Naive thymus-derived CD4-positive, alpha-beta T cell (primary cell): ENCODE results near the gene WDR33. TPM values are rescaled to one million over a fixed set of nuclear protein-coding genes. Genes with fewer than 3 reads are reported as not detected.
"Not testable (repeated sequence)": the region's sequence is repeated elsewhere in the genome, so short reads cannot be mapped to it uniquely, and the experiment has no call there.

Experiments used
- ATAC-seq: fragments of 150-1000 bp; cut with Tn5 transposase; 2 replicates; pipeline ENCODE4 v1.10.0; 2021; ENCODE audit warnings: mild to moderate bottlenecking, moderate library complexity
- CTCF ChIA-PET: fragments of 350-600 bp; sonication (Branson Sonifier 250); formaldehyde crosslinking; loops from one replicate; lab custom pipeline; 2021; ENCODE audit warnings: antibody characterized with exemption; lab: Charles Lee
- POLR2A ChIA-PET: fragments of 350-600 bp; sonication (Branson Sonifier 250); formaldehyde crosslinking; loops from one replicate; lab custom pipeline; 2021; ENCODE audit warnings: antibody characterized with exemption, inconsistent platforms; lab: Charles Lee
- DNase-seq, 9 donors: peaks; one replicate each; pipeline versions ENCODE4 v3.0.0 to v3.0.0-alpha.2; 2020 to 2022; ENCODE audit warnings: mixed read lengths in 1 of 9
- H3K27ac ChIP-seq: one replicate; pipeline ENCODE4 v1.7.0; 2013; ENCODE audit warnings: mild to moderate bottlenecking, low read depth, low read length, moderate library complexity
- H3K27me3 ChIP-seq, 2 donors: one replicate each; pipeline ENCODE4 v1.7.0; 2013; ENCODE audit warnings: low read length in 2 of 2, mild to moderate bottlenecking in 2 of 2, moderate library complexity in 2 of 2; ENCODE audit not compliant: control insufficient read depth in 2 of 2, insufficient read depth in 2 of 2
- H3K36me3 ChIP-seq, 3 experiments: 1 replicate in 2 of 3; 2 replicates in 1 of 3; pipeline ENCODE4 v1.7.0; 2013; ENCODE audit warnings: low read length in 3 of 3, mild to moderate bottlenecking in 3 of 3, moderate library complexity in 1 of 3; ENCODE audit not compliant: insufficient read depth in 3 of 3, control insufficient read depth in 2 of 3
- H3K4me1 ChIP-seq, 2 donors: one replicate each; pipeline ENCODE4 v1.7.0; 2013; ENCODE audit warnings: low read length in 2 of 2, mild to moderate bottlenecking in 2 of 2, moderate library complexity in 1 of 2; ENCODE audit not compliant: control insufficient read depth in 2 of 2, insufficient read depth in 2 of 2
- H3K4me3 ChIP-seq: 2 replicates; pipeline ENCODE4 v1.7.0; 2013; ENCODE audit warnings: mild to moderate bottlenecking, low read length
- H3K9me3 ChIP-seq, 3 experiments: 1 replicate in 2 of 3; 2 replicates in 1 of 3; pipeline ENCODE4 v1.7.0; 2013; ENCODE audit warnings: low read length in 3 of 3; ENCODE audit not compliant: control insufficient read depth in 2 of 3
- H3K27ac Mint-ChIP-seq, 9 donors: one replicate each; pipeline ENCODE4 v1.8.0; 2020 to 2022; ENCODE audit warnings: mixed read lengths in 9 of 9, mild to moderate bottlenecking in 8 of 9, moderate library complexity in 5 of 9, inconsistent platforms in 2 of 9
- H3K27me3 Mint-ChIP-seq, 5 donors: one replicate each; pipeline ENCODE4 v1.8.0; 2021 to 2022; ENCODE audit warnings: mixed read lengths in 5 of 5, mild to moderate bottlenecking in 1 of 5
- H3K36me3 Mint-ChIP-seq, 5 donors: one replicate each; pipeline ENCODE4 v1.8.0; 2020 to 2022; ENCODE audit warnings: mixed read lengths in 5 of 5, mild to moderate bottlenecking in 3 of 5, inconsistent platforms in 1 of 5
- H3K4me1 Mint-ChIP-seq, 7 donors: one replicate each; pipeline ENCODE4 v1.8.0; 2020 to 2022; ENCODE audit warnings: mixed read lengths in 7 of 7, mild to moderate bottlenecking in 3 of 7, inconsistent platforms in 1 of 7
- H3K4me3 Mint-ChIP-seq, 10 donors: one replicate each; pipeline ENCODE4 v1.8.0; 2020 to 2022; ENCODE audit warnings: mild to moderate bottlenecking in 10 of 10, mixed read lengths in 10 of 10, moderate library complexity in 6 of 10, inconsistent platforms in 2 of 10
- H3K9me3 Mint-ChIP-seq, 11 donors: one replicate each; pipeline ENCODE4 v1.8.0; 2020 to 2022; ENCODE audit warnings: mixed read lengths in 11 of 11, mild to moderate bottlenecking in 4 of 11, inconsistent platforms in 1 of 11, moderate library complexity in 1 of 11
- intact Hi-C, 2 donors: fragments of 100-400 bp; cut with micrococcal nuclease; formaldehyde crosslinking; loops; one replicate each; pipeline ENCODE4 v1.15.1; 2023
- polyA plus RNA-seq, 2 donors: library from polyadenylated mRNA; unstranded; fragments of 300-500 nt; fragmentation: Illumina TruSeq; gene quantifications; one replicate each; pipeline ENCODE4 v1.2.3, GENCODE V29; 2021
- total RNA-seq, 6 experiments: library from RNA in 5 of 6; stranded (reverse) in 5 of 6; gene quantifications; 1 replicate in 5 of 6; 2 replicates in 1 of 6; pipeline ENCODE4 v1.2.3 and lab custom pipeline; 2021 to 2026

The WDR33 gene
- total and polyA plus RNA-seq, 7 experiments from 2014 or later = 36.7 to 98.7 (median 67.1) TPM

- peak overlapping the region in 1 of 9 donors; percentile 39 for H3K27ac Mint-ChIP-seq
- peaks cover under 1 to 12% (median 10%) of the 10 kb centered on the region in 7 donors for H3K4me1 Mint-ChIP-seq
- no peaks in the 10 kb centered on the region for H3K36me3 ChIP-seq
- H3K27me3 ChIP-seq = no peaks in the 10 kb centered on the region
- CTCF ChIA-PET = interaction anchor here (0.6 kb wide), 1 partner anchor 49 kb away, joined by 3 read pairs; no protein-coding TSS in a partner anchor
- H3K4me3 ChIP-seq = no peak overlapping the region
- H3K36me3 Mint-ChIP-seq = no peaks in the 10 kb centered on the region
- no peak overlapping the region for H3K4me3 Mint-ChIP-seq
- no peak overlapping the region for H3K27ac ChIP-seq
- H3K9me3 Mint-ChIP-seq = no peaks in the 10 kb centered on the region
- H3K27me3 Mint-ChIP-seq = no peaks in the 10 kb centered on the region
- no peak for ATAC-seq
- peaks cover 9 to 12% of the 10 kb centered on the region in 2 donors for H3K4me1 ChIP-seq
- intact Hi-C loops = loop anchor here in 1 of 2 donors (5.0 kb wide), 1 partner anchor 133 kb away; the partner anchor contains the start of gene SFT2D3
- no peak for DNase-seq
- POLR2A ChIA-PET = interaction anchor here (0.6 kb wide), 1 partner anchor 494 kb away, joined by 3 read pairs; no protein-coding TSS in a partner anchor
- H3K9me3 ChIP-seq = no peaks in the 10 kb centered on the region
Measured at GRCh38 chr2:127834951-127835350, 24.0 kb upstream of the WDR33 start.

- intact Hi-C loops = loop anchor here (1.0 to 5.0 kb wide), 3 partner anchors 19 to 128 kb away; partner anchors contain the start of genes SFT2D3 (in 1 of the 2) and WDR33 (in 1 of the 2)
- peak; percentile 96 for ATAC-seq
- Mint-ChIP-seq H3K27ac (peak overlapping the region; percentile 46 to 92 (median 73)), H3K9me3 (peaks cover 0 to 26% (median 8%) of the 10 kb centered on the region in 11 donors), H3K27me3 (no peaks in the 10 kb centered on the region), H3K36me3 (peaks cover 0 to 25% (median 3%) of the 10 kb centered on the region in 5 donors), H3K4me3 (peak overlapping the region; percentile 3 to 60 (median 50)), H3K4me1 (peaks cover 14 to 29% (median 24%) of the 10 kb centered on the region in 7 donors)
- no peaks in the 10 kb centered on the region for H3K36me3 ChIP-seq
- H3K27ac ChIP-seq = peak overlapping the region; percentile 65
- peaks cover 18 to 22% of the 10 kb centered on the region in 2 donors for H3K4me1 ChIP-seq
- H3K9me3 ChIP-seq = no peaks in the 10 kb centered on the region
- CTCF ChIA-PET = no interaction called here
- H3K27me3 ChIP-seq = no peaks in the 10 kb centered on the region
- no peak overlapping the region for H3K4me3 ChIP-seq
- peak in 8 of 9 donors; percentile 46 to 76 (median 66) for DNase-seq
- POLR2A ChIA-PET = interaction anchor here (0.6 to 3.2 kb wide), 5 partner anchors 10 to 128 kb away, joined by 3 to 16 read pairs (median 6); partner anchors contain the start of genes SFT2D3 and WDR33
Measured at GRCh38 chr2:127829845-127830246, 18.9 kb upstream of the WDR33 start.

- H3K9me3 ChIP-seq, H3K27me3 ChIP-seq, H3K27me3 Mint-ChIP-seq, H3K4me3 Mint-ChIP-seq, CTCF ChIA-PET, H3K27ac ChIP-seq, H3K4me3 ChIP-seq, DNase-seq, ATAC-seq, intact Hi-C loops, H3K36me3 ChIP-seq: not testable (repeated sequence)
- POLR2A ChIA-PET = interaction anchor here (0.6 kb wide), 1 partner anchor 75 kb away, joined by 3 read pairs; no protein-coding TSS in a partner anchor
- H3K36me3 Mint-ChIP-seq = peaks cover 0 to 25% (median 5%) of the 10 kb centered on the region in 5 donors
- peaks cover 14 to 29% (median 24%) of the 10 kb centered on the region in 7 donors for H3K4me1 Mint-ChIP-seq
- H3K27ac Mint-ChIP-seq = peak overlapping the region in 1 of 9 donors; percentile 28
- peaks cover 0 to 32% (median 13%) of the 10 kb centered on the region in 11 donors for H3K9me3 Mint-ChIP-seq
- peaks cover 18 to 22% of the 10 kb centered on the region in 2 donors for H3K4me1 ChIP-seq
Measured at GRCh38 chr2:127826708-127827107, 15.7 kb upstream of the WDR33 start.

GRCh38 chr2:127826047-127826446 lies 15.1 kb upstream of the WDR33 start:
- Histone ChIP-seq H3K9me3 (peaks cover 0 to 2% (median 0%) of the 10 kb centered on the region in 3 experiments), H3K36me3 (no peaks in the 10 kb centered on the region), H3K27ac (no peak overlapping the region), H3K4me1 (peaks cover 18 to 19% of the 10 kb centered on the region in 2 donors), H3K27me3 (no peaks in the 10 kb centered on the region), H3K4me3 (no peak overlapping the region)
- intact Hi-C loops = no loop called here
- CTCF ChIA-PET = no interaction called here
- ATAC-seq (no peak), DNase-seq (no peak)
- peaks cover 0 to 25% (median 5%) of the 10 kb centered on the region in 5 donors for H3K36me3 Mint-ChIP-seq
- POLR2A ChIA-PET = interaction anchor here (0.6 to 0.8 kb wide), 2 partner anchors 17 to 74 kb away, joined by 3 read pairs; no protein-coding TSS in a partner anchor
- peaks cover 0 to 3% (median 0%) of the 10 kb centered on the region in 5 donors for H3K27me3 Mint-ChIP-seq
- H3K4me1 Mint-ChIP-seq = peaks cover 14 to 27% (median 22%) of the 10 kb centered on the region in 7 donors
- peaks cover 0 to 37% (median 13%) of the 10 kb centered on the region in 11 donors for H3K9me3 Mint-ChIP-seq
- no peak overlapping the region for H3K4me3 Mint-ChIP-seq
- no peak overlapping the region for H3K27ac Mint-ChIP-seq

DNA sequence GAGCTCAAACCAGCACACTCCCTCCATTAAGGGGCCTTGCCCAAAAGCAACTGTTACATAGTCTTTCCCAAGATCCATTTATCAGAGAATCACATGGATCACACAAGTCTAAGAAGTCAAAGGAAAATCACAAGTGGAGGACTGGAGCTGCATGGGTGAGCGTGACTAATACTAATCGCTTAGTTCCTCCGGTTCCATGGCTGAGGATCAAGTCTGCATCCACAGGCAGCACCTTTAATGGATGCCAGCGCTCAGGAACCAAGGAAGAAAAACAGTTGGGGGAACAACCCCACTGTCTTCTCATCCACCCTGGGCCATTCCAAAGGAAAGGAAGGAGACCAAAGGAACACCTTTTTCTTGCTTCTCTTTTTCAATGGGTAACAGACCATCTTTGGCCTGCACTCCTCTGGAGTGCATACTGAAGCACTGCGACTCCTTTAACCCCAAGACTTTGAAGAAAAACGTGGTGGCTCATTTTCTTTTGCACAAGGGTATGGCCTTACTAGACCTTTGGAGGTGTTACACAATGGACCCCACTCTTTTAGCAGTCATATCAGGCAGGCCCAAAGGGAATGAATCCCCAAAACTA lies 9.2 kb upstream of the WDR33 start:
- Mint-ChIP-seq H3K27me3 (peaks cover 0 to 33% (median 4%) of the 10 kb centered on the region in 5 donors), H3K36me3 (peaks cover 3 to 10% (median 4%) of the 10 kb centered on the region in 5 donors), H3K27ac (no peak overlapping the region), H3K9me3 (peaks cover 0 to 36% (median 15%) of the 10 kb centered on the region in 11 donors), H3K4me1 (no peaks in the 10 kb centered on the region), H3K4me3 (no peak overlapping the region)
- Histone ChIP-seq H3K27me3 (no peaks in the 10 kb centered on the region), H3K27ac (no peak overlapping the region), H3K36me3 (no peaks in the 10 kb centered on the region), H3K9me3 (peaks cover 0 to 14% (median 0%) of the 10 kb centered on the region in 3 experiments), H3K4me3 (no peak overlapping the region), H3K4me1 (no peaks in the 10 kb centered on the region)
- POLR2A ChIA-PET = interaction anchor here (1.3 kb wide), 3 partner anchors 9 to 37 kb away, joined by 3 to 6 read pairs (median 3); partner anchors contain the start of gene WDR33
- DNase-seq = no peak
- ATAC-seq = no peak
- intact Hi-C loops = no loop called here
- CTCF ChIA-PET = no interaction called here

- H3K9me3 Mint-ChIP-seq = peaks cover 0 to 36% (median 15%) of the 10 kb centered on the region in 11 donors
- intact Hi-C loops = no loop called here
- Histone ChIP-seq H3K4me1 (no peaks in the 10 kb centered on the region), H3K27ac (no peak overlapping the region), H3K27me3 (no peaks in the 10 kb centered on the region), H3K36me3 (no peaks in the 10 kb centered on the region), H3K4me3 (no peak overlapping the region), H3K9me3 (peaks cover 0 to 14% (median 0%) of the 10 kb centered on the region in 3 experiments)
- peaks cover 3 to 10% (median 4%) of the 10 kb centered on the region in 5 donors for H3K36me3 Mint-ChIP-seq
- no peak overlapping the region for H3K4me3 Mint-ChIP-seq
- DNase-seq (no peak), ATAC-seq (no peak)
- POLR2A ChIA-PET = no interaction called here
- no peak overlapping the region for H3K27ac Mint-ChIP-seq
- CTCF ChIA-PET = no interaction called here
- no peaks in the 10 kb centered on the region for H3K4me1 Mint-ChIP-seq
- H3K27me3 Mint-ChIP-seq = peaks cover 0 to 38% (median 4%) of the 10 kb centered on the region in 5 donors
Measured at GRCh38 chr2:127818794-127819425, 7.9 kb upstream of the WDR33 start.
